Ovary (tissue), 9 donors: ENCODE measurements around the gene GRK3. TPM values are rescaled to one million over a fixed set of nuclear protein-coding genes. Genes with fewer than 3 reads are reported as not detected.

Experiments used
- DNase-seq, 5 donors: peaks; one replicate each; pipeline ENCODE4 v3.0.0-alpha.2; 2019 to 2020
- H3K27ac ChIP-seq, 2 donors: fragments of 200-600 bp; one replicate each; pipeline versions ENCODE4 v1.5.1 to v1.8.0; 2019 to 2022
- H3K27me3 ChIP-seq: fragments of 200-600 bp; one replicate; pipeline ENCODE4 v1.8.0; 2022
- H3K36me3 ChIP-seq: fragments of 200-600 bp; sonication (generic); one replicate; pipeline ENCODE4 v1.5.1; 2019
- H3K4me1 ChIP-seq: one replicate; pipeline ENCODE4 v1.8.1; 2013; ENCODE audit warnings: mild to moderate bottlenecking, moderate library complexity; ENCODE audit not compliant: insufficient read depth
- H3K4me3 ChIP-seq: fragments of 200-600 bp; sonication (generic); one replicate; pipeline ENCODE4 v1.5.1; 2017
- H3K9me3 ChIP-seq, 2 donors: fragments of 200-600 bp in 1 of 2; sonication (generic) in 1 of 2; one replicate each; pipeline versions ENCODE4 v1.5.1 to v1.8.1; 2013 to 2019; ENCODE audit warnings: mild to moderate bottlenecking in 1 of 2, moderate library complexity in 1 of 2
- CTCF ChIP-seq, 3 donors: fragments of 450-650 bp in 2 of 3; fragments of 200-600 bp in 1 of 3; IDR thresholded peaks; one replicate each; pipeline versions ENCODE4 v1.5.1 to v1.8.0; 2016 to 2022; ENCODE audit warnings: antibody characterized with exemption in 3 of 3, mild to moderate bottlenecking in 1 of 3
- EP300 ChIP-seq: sonication (generic); formaldehyde crosslinking; IDR thresholded peaks from one replicate; pipeline ENCODE4 v1.6.1; 2017; ENCODE audit warnings: antibody characterized with exemption
- POLR2A ChIP-seq: fragments of 450-650 bp; IDR thresholded peaks from one replicate; pipeline ENCODE4 v1.6.1; 2017; ENCODE audit warnings: antibody characterized with exemption, mild to moderate bottlenecking, moderate library complexity
- WGBS, 3 donors: extraction: QIAGEN DNeasy Blood & Tissue Kit in 1 of 3; methylation state at CpG; one replicate each; pipeline versions ENCODE4 v1.1.5 to v1.1.7; 2013 to 2017; 5-methylcytosine and 5-hydroxymethylcytosine counted together
- intact Hi-C, 4 donors: fragments of 100-400 bp; cut with DNase I; formaldehyde crosslinking; loops; one replicate each; pipeline versions ENCODE4 v1.11.0 to v1.15.1; 2022 to 2023
- polyA plus RNA-seq, 2 donors: library from polyadenylated mRNA; stranded (reverse); fragments of 200-250 nt in 1 of 2; fragments of 350-450 nt in 1 of 2; fragmentation: Illumina TruSeq in 1 of 2; extraction: RNeasy Lipid Tissue Mini Kit (QIAGEN cat#74804) in 1 of 2; gene quantifications; one replicate each; pipeline ENCODE4 v1.2.3, GENCODE V29; 2013 to 2014
- total RNA-seq, 7 donors: library from RNA; depleted of rRNA in 2 of 7; stranded (reverse); fragments of >200 nt in 2 of 7; fragmentation: NEBNext Ultra II Directional in 3 of 7; extraction: Animal tissue kit (Norgen Biotek cat#: 25700) in 3 of 7; gene quantifications; one replicate each; pipeline versions ENCODE4 v1.1.0 to v1.2.4, GENCODE V29; 2016 to 2023
- donor health status: DM: no; HTN: no; CAD: no; lungs with moderate emphysema.
- donor health status: DM: no; HTN: no; CAD: no.
- donor health status: Bipolar disorder and iron deficiency.
- donor health status: DM: yes; HTN: yes; CAD: no.
- donor health status: DM: no; HTN: no; CAD: no.
- donor health status: DM: yes; HTN: yes; CAD: no.

GRK3 gene
- total and polyA plus RNA-seq, 9 donors = 1.0 to 14.8 (median 9.4) TPM

GRCh38 chr22:25677631-25678030 is 113.2 kb downstream of the GRK3 start:
- WGBS, 3 donors = 89 to 91% (median 90%) methylated on average over 4 of the region's 4 CpGs
- Histone ChIP-seq H3K27me3 (no peaks in the 10 kb centered on the region), H3K9me3 (no peaks in the 10 kb centered on the region), H3K36me3 (no peaks in the 10 kb centered on the region), H3K4me3 (no peak overlapping the region), H3K4me1 (peaks cover 6% of the 10 kb centered on the region), H3K27ac (no peak overlapping the region)
- no peak for TF ChIP-seq CTCF (IDR thresholded peaks at IDR 0.05)
- intact Hi-C loops = no loop called here
- DNase-seq = no peak

GRCh38 chr22:25680051-25680450 is 115.6 kb downstream of the GRK3 start:
- Histone ChIP-seq H3K27me3 (no peaks in the 10 kb centered on the region), H3K4me3 (no peak overlapping the region), H3K4me1 (peaks cover 7% of the 10 kb centered on the region), H3K27ac (no peak overlapping the region), H3K9me3 (no peaks in the 10 kb centered on the region), H3K36me3 (no peaks in the 10 kb centered on the region)
- WGBS, 3 donors = 79 to 83% (median 82%) methylated on average over 2 of the region's 2 CpGs
- TF ChIP-seq CTCF (IDR thresholded peaks at IDR 0.05) = no peak
- TF ChIP-seq EP300 = no peak
- no peak for TF ChIP-seq POLR2A
- intact Hi-C loops = no loop called here
- DNase-seq = no peak

GRCh38 chr22:25680956-25681355 is 116.5 kb downstream of the GRK3 start:
- Histone ChIP-seq H3K4me1 (peaks cover 7% of the 10 kb centered on the region), H3K36me3 (no peaks in the 10 kb centered on the region), H3K4me3 (no peak overlapping the region), H3K27me3 (no peaks in the 10 kb centered on the region), H3K27ac (no peak overlapping the region), H3K9me3 (no peaks in the 10 kb centered on the region)
- intact Hi-C loops = no loop called here
- DNase-seq = no peak
- no peak for TF ChIP-seq CTCF (IDR thresholded peaks at IDR 0.05)
- no peak for TF ChIP-seq EP300
- no peak for TF ChIP-seq POLR2A
- WGBS, 3 donors = 87 to 88% (median 88%) methylated on average over 6 of the region's 6 CpGs

GRCh38 chr22:25682109-25682508 is 117.6 kb downstream of the GRK3 start:
- Histone ChIP-seq H3K27me3 (no peaks in the 10 kb centered on the region), H3K36me3 (no peaks in the 10 kb centered on the region), H3K9me3 (no peaks in the 10 kb centered on the region), H3K4me3 (no peak overlapping the region), H3K4me1 (peaks cover 7% of the 10 kb centered on the region), H3K27ac (no peak overlapping the region)
- WGBS, 3 donors = 26 to 33% (median 31%) methylated on average over 3 of the region's 3 CpGs
- TF ChIP-seq POLR2A (no peak), EP300 (no peak), CTCF (IDR thresholded peaks at IDR 0.05) (no peak)
- intact Hi-C loops = no loop called here
- DNase-seq = no peak

GRCh38 chr22:25688627-25689026 is 124.2 kb downstream of the GRK3 start:
- WGBS, 3 donors = 97 to 98% (median 97%) methylated on average over 5 of the region's 5 CpGs
- Histone ChIP-seq H3K36me3 (no peaks in the 10 kb centered on the region), H3K9me3 (no peaks in the 10 kb centered on the region), H3K4me3 (no peak overlapping the region), H3K27ac (no peak overlapping the region), H3K27me3 (no peaks in the 10 kb centered on the region), H3K4me1 (no peaks in the 10 kb centered on the region)
- TF ChIP-seq POLR2A = no peak
- no peak for TF ChIP-seq EP300
- TF ChIP-seq CTCF (IDR thresholded peaks at IDR 0.05) = no peak
- DNase-seq = no peak
- intact Hi-C loops = no loop called here
